NCI-H1417 treated with DMSO at 0.1 percent for 48 hours (cell line): Measurements from ENCODE around the gene AGBL5.

ENCODE experiments used
- DNase-seq: peaks from one replicate; lab custom pipeline; 2025; lab: John Stamatoyannopoulos, UW

AGBL5 gene

DNA sequence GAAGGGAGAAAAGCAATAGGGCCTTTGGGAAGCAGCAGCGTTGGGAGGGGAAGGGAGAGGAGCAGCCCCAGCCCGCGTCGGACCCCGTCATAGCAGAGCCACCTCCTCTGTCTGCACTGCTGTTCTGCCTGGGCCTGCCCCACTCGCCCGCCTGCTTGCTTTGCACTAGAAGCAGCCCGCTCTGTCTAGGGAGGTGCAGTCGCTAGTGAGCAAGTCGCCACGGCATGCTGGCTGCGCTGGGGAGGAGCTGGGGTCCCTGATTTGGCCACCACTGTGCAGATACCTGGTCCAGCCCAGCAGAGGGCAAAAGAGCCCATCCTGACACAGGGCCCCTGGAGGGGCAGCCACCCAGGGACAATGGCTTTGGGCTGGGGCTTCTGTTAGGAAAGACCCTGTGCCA is 26.7 kb upstream of the AGBL5 start:
- no peak for DNase-seq

DNA sequence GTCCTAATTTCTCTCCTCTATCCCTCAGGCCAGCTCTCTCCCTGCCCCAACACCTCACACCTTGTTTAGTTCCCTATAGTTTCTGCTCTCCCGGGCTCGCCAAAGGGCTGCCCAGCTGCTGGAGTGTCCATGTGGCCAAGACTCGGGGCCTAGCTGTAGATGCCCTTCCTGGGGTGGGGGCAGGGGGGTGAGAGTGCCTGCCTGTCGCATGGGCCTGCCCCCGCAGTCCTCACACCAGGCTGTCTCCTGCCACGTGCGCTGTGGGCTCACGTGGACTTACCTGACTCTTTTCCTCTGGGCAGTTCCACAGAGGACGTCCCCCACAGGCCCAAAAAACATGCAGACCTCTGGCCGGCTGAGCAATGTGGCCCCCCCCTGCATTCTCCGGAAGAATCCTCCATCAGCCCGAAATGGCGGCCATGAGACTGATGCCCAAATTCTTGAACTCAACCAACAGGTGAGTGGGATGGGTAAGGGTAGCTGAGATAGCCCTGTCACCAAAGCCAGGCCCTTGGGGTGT is 26.1 kb upstream of the AGBL5 start:
- no peak for DNase-seq

DNA sequence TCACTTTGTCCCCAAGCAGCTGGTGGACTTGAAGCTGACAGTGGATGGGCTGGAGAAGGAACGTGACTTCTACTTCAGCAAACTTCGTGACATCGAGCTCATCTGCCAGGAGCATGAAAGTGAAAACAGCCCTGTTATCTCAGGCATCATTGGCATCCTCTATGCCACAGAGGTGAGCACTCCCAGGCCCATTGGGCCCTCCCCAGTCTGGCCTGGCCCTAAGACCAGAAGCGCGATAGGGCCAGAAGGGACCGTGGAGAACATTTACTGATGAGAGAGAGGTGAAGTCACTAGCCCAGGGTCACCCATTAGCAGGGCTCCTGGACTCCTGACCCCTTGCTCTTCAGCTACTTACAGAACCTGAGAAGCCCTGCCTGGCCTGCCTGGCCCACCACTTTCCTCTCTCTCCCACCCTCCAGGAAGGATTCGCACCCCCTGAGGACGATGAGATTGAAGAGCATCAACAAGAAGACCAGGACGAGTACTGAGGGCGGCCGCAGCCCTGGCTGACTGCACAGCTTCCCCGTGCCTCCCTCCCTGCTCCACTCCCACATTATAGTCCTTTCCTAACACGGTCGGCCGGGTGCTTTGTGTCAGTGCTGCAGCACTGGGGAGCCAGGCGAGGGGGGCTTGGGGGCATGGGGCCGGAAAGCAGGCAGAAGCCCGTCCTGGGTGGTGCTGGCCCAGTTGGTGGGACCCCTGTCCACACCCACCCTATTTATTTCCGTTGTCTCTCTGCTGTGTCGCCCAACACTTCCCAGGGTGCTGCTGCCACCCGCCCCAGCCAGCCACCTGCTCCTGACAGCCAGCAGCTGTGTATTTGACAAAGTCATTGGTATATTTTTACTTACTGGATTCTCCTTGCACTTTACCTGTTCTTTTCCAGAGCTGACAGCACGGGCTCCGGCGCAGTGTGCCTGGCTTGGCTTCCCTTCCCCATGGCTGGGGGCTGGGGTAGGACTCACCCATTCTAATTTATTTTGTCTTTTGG is 25.3 kb upstream of the AGBL5 start:
- no peak for DNase-seq

DNA sequence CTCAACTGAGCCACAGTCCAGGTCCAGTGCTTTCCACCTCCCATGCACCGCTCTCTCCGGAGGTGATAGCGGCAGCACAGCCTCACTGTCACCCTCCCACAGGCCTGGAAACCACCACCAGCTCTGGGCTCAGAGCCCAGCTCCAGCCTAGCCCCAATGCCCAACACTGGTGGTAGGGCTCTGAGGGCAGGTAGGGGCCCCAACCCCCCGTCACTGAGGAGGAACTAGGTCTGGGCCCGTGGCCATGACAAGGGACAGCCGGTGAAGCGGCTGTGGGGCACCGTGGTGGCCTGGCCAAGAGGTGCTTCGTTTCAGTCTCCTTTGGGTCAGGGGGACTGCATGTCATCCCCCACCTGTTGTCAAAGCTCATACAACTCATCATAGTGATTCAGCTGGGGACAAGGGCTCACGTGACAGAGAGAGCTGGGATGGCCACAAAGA is 24.2 kb upstream of the AGBL5 start:
- no peak for DNase-seq

DNA sequence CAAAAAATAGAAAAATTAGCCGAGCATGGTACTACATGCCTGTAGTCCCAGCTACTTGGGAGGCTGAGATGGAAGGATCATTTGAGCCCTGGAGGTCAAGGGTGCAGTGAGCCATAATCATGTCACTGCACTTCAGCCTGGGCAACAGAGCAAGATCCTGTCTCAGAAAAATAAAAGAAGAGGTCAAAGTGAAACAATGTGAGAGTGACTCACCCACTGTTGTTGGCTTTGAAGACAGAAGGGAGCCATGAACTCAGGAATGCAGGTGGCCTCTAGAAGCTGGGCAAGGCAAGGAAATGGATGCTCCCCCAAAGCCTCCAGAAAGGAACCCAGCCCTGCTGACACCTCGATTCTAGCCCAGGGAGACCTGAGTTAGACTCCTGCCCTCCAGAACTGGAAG is 22.4 kb upstream of the AGBL5 start:
- no peak for DNase-seq

DNA sequence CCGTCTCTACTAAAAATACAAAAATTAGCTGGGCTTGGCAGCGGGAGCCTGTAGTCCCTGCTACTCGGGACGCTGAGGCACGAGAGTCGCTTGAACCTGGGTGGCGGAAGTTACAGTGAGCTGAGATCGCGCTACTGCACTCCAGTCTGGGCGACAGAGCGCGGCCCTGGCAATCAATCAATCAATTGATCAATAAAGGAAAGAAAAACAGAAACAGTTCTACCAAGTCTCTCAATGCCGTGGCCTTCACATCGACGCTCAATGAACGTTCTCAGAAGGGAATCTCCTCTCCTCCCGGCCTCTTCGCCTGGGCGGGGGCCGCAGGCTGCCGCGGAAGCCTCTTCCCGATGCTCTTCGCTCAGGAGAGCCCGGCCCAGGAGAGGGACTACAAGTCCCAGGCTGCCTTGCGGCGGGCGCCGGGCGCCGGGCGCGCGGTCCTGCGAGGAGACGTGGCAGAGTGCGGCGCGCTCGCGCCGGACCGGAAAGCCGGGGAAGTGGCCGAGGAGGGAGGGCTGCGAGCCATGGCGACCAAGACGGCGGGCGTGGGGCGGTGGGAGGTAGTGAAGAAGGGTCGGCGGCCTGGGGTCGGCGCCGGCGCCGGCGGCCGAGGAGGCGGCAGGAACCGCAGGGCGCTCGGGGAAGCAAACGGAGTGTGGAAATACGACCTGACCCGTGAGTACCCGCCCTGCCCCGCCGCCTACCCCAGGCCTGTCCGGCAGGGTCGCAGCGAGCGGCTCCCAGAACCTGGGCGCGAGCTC is 18.8 kb upstream of the AGBL5 start, which contains the start of gene TMEM214:
Gene TMEM214 (plus strand): TSS at position 471 of the 758 bp plus-strand sequence. CDS start 51 bp downstream, at position 522.
- no peak for DNase-seq

DNA sequence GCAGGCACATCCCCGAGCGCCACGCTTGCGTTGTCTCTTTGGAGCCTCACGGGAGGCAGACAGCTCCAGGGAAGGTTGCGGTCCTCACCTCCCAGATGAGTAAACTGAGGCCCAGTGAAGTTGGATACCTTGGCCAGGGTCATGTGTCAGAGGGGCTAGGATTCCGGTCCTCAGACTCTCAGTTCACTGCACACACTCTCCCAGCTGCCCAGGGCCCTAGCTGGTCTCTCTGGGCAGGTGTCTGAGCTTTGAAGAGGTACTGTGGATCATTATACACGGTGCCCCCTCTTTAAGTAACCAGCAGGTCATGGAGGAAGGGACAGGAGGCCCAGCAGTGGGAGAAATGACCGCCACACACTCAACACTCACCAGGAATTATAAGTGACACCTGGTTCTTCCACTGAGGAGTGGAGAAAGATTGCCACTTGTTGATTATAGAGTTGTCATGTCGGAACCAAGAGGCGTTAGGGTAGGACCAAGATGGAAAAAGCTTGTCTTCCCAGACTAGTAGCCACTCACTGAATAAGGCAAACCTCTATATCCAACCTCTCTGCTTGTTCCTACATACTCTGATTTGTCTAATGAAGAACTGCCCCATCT is 18.1 kb upstream of the AGBL5 start:
- no peak for DNase-seq

DNA sequence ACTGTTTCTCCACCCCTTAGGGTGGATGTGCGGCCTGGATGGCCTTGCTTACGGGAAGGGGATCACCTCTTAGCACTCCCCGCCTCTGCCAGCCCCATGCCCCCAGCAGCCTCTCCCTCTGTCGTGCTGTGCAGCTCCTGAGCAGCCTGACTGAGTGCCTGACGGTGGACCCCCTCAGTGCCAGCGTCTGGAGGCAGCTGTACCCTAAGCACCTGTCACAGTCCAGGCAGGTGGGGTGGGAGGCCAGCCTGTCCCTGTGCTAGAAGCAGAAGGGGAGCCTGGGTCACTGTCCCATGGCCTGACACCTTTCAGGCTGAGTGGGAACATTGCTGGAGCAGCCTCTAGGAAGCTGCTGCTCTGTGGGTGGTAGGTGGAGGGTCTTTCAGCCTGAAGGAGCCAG is 13.5 kb upstream of the AGBL5 start:
- no peak for DNase-seq

DNA sequence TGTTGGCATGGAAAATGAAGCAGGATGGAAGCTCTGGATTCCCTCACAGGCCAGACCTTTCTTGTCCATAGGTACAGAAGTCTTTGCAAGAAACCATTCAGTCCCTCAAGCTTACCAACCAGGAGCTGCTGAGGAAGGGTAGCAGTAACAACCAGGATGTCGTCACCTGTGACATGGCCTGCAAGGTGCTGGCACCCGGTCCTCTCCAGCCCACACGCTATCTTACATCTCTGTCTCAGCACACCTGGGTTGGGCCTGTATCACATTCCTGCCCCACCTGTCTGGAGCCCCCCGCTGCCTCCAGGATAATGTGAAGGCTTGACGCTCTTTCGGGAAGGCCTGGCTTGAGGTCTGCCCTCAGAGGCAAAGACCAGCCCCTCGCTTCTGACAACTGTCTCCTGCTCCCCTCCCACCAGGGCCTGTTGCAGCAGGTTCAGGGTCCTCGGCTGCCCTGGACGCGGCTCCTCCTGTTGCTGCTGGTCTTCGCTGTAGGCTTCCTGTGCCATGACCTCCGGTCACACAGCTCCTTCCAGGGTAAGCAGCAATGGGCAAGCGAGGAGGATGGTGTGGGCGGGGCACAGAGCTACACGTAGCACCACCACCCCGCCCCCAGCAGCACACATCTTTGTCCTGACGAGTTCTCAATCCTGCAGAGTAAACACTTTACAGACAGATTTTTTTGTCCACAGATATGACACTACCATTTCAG is 12.7 kb upstream of the AGBL5 start:
- DNase-seq, result no peak

DNA sequence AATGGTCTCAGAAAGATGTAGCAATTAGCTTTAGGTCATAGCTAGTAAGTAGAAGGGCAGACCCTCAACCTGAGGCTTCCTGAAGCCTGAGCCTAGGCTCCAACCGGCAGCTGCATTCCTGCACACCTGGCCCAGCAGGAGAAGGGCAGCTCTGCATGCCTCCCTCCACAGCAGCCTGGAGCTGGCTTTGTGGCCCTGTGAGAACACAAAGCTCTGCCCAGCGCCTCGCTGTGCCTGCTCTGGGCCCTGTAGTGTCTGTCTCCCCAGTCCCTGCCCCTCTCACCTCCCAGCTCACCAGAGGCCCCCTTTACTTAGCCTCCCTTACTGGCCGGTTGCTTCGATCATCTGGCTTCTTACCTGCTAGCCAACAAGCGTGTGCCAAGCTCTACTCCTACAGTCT is 12.0 kb upstream of the AGBL5 start:
- no peak for DNase-seq

DNA sequence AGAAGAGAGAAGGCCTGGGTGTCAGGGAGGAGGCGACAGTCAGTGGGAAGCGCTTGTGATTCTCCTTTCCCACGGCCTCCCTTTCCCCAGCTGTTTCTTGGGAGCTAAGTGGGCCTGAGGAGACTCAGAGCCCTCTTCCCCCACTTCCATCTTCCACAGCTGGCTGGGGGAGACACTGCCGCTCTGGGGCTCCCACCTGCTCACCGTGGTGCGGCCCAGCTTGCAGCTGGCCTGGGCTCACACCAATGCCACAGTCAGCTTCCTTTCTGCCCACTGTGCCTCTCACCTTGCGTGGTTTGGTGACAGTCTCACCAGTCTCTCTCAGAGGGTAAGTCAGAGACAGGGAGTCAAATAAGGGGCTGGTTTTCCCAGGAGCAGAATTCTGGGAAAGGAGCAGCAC is 11.6 kb upstream of the AGBL5 start:
- no peak for DNase-seq

DNA sequence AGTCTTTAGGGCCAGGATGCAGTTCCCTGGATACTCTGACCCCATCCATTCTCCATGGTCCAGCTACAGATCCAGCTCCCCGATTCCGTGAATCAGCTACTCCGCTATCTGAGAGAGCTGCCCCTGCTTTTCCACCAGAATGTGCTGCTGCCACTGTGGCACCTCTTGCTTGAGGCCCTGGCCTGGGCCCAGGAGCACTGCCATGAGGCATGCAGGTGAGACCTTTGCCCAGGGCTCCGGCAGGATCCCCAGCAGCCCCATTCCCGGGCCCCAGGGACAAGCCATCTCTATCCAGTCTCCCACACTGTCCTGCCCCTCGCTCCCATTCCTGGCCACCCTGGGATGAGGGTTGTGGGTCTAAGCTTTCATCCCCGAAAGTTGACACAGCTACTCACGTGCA is 11.2 kb upstream of the AGBL5 start:
- DNase-seq, result no peak

DNA sequence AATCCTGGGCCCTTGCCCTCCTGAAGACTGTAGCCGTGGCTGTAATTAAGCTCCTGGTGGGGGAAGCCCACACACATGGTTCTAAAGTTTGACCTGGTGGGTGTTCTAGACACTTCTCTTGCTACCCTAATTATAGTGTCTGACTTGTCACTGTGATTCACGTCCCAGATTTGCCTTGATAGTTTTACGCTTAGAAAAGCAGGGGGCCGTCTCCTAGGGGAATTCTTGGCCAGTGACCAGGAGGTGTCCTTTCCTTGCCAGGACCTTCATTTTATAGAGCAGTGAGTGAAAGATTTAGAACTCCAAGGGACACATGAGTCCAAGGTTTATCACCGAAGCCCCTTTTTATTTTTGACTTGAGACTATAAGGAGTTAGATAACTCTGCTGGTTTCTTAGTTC is 9.7 kb upstream of the AGBL5 start:
- DNase-seq, result no peak

DNA sequence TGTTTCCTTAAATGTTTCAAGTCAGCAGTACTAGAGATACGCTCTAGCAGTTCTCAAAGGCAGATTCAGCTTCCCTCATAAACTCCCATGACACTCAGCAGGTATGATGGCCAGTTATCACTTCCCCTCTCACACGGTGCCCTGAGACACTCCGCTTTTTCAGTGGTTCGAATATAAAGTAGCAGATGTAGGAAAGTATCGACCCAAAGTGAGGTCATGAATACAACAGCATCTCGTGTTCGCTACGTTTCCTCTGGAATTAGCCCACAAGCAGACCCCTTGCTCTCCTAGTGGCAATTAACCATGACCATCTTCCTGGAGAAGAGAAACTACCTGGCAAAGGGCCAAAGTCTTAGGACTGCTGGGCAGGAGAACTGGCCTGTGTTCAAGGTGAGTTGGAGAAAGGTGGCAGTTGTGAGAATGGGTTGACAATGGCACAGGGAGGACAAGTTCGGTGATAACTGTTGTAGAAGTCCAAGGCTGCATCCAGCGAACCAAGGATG is 9.3 kb upstream of the AGBL5 start:
- no peak for DNase-seq

DNA sequence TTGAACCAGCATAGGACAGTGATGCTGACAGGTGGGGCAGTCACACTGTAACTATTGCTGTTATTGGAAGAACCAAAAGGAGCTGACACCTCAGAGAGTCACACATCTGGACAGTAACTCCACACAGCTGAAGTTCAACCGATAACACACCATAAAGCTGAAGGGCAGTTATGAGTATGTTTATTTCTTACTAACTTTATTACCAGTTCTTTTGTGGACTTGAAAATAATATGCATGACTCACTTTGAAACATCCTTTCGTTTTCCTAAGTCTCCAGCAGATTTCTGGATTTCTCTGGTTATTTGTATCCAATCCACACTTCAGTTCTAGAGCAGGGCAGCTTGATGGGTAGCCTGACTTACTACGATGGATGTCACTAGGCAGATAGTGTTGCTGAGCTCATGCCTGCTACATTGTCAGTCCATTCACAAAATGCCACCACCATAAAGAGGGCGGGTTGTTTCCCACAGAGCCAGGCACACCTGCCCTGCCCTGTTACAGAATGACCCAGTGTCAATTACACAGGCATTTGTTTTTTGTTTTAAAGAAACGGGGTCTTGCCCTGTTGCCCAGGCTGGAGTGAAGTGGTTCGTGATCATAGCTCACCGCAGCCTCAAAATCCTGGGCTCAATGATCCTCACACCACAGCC is 8.4 kb upstream of the AGBL5 start:
- DNase-seq, result no peak

DNA sequence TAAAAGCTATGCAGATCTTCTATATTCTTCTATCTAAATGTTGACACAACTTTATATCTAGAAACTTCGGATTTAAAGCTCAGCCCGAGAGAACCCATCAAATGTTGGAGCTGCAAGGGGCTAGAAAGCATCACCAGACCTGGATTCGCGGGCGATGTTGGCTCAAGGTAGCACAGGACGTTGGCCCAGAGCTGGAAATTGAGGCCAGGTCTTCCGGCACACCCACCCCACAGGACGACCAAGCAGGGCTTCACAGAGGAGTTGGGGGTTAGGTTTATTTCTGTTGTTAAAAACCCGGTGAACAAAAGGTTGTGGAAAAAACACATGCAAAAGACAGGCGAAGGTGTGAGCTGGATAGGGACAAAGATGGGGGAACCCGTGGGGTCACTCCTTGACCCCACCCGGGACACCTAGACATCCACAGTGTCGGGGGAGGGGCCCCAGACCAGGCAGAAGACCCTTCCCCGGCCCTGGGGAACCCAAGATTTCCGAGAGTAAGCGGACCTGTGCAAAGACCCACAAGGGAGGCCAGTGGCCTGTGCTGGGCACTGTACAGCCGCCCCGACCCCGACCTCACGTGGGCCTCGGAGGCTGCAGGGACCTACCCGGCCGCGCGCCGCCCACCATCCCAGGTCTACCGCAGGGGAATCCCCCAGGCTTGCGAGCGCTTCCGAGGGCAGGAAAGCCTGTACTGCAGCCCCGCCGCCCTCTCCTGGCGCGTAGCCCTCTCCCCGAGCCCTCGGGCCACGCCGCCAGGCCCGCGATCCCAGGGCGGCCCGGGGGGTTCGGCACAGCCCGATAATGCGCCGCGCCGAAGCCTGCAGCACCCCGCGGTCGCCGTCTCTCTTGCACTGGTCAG is 1.8 kb upstream of the AGBL5 start:
- DNase-seq, result no peak

DNA sequence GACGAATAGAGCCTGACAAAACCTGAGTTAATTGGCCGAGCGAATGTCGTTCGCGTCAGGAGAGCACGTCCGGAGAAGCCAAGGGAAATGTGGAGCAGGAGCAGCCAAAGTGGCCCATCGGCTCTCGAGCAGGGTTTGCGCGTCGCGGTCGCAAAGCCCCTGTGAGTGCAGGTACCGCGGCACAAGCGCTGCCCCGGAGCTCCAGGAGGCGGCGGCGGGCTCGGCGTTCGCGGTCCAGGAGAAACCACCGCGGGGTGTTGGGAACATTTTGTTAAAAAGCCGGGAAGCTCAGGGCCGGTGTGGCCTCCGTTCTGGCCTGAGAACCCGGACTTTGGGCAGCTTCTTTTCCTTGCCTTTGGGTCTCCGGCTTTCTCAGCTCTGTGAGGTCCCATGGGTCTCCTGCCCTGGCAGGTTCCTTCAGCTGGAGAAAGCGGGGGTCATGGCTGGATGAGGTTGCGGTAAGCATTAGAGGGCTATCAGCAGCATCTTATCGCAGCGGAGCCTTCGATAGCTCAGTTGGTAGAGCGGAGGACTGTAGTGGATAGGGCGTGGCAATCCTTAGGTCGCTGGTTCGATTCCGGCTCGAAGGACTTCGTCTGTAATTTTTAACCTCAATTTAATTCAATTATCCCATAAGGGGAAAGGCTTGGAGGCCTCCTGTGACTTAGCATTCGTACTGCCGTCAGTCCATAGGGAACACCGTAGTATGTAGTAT is 1.0 kb upstream of the AGBL5 start:
- DNase-seq, result peak; percentile 96

DNA sequence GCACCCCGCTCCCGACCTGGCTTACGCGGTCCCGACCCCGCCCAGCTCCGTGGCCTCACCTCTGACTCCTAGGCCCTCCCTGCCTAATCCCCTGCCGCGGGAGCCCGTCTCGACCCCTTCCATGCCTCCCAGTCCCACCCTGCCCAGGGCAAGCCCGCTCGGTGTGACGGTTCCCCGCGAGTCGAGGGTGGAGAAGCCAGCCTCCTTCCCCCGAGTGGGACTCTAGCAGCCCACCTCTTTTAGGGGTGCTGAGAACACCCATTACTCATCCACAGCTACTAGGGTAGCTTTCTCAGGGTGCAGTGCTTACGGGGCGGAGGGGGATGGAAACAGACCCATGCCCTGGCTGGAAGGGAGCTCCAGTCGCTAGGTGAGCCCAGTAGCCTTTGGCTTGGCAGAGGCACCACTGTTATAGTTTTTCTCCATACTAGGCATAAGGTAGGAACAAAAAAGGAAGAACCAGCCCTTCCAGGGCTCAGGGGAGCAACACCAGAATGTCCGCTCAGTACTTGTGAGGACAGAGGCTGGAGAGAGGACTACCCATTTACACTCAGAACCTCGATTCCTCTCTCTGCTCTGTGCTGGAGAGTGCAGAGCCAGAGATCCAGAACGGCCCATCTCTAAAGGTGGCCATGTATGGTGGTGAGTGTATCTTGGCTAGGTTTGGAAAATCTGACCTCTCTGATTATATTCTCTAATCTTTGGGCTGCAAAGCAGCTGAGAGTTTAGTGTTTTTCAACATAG is 606 bp downstream of the AGBL5 start:
- no peak for DNase-seq

DNA sequence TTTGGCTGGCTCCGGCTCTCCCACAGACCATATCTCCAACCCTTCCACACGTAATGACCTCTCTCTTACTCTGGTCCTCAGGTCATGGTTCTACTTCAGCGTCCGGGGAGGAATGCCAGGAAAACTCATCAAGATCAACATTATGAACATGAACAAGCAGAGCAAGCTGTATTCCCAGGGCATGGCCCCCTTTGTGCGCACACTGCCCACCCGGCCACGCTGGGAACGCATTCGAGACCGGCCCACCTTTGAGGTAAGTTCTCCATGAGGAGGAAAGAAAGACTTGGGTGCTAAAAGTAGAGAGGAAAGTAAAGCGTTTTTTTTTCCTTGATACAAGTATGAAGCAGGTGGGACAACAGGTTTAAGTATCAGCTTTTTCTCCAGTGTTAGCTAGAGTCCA is 1.9 kb downstream of the AGBL5 start:
- DNase-seq, result no peak
